SK-N-MC (cell line): Measurements from ENCODE around the gene C9orf78.

ENCODE experiments used
- EZH2 ChIP-seq: fragments of 200-600 bp; sonication (generic); IDR thresholded peaks from one replicate; pipeline ENCODE4 v1.6.1; 2017; ENCODE audit warnings: antibody characterized with exemption
- FOXP2 ChIP-seq: optimal IDR thresholded peaks from 2 replicates; pipeline ENCODE3; 2011; ENCODE audit warnings: mild to moderate bottlenecking, moderate library complexity; ENCODE audit not compliant: insufficient read depth; ENCODE audit errors: extremely low read length, control extremely low read depth
- POLR2AphosphoS5 ChIP-seq: IDR thresholded peaks from 2 replicates; pipeline ENCODE4 v1.6.1; 2012; ENCODE audit warnings: mild to moderate bottlenecking, low read depth, low read length, borderline replicate concordance

GRCh38 chr9:129816501-129817435, 18.3 kb downstream of the C9orf78 start:
- TF ChIP-seq EZH2: no peak
- TF ChIP-seq POLR2AphosphoS5: no peak
- TF ChIP-seq FOXP2: no peak
